ENCODE results near the gene SLC16A5. TPM values are rescaled to one million over a fixed set of nuclear protein-coding genes. Genes with fewer than 3 reads are reported as not detected.

Gene SLC16A5
- total RNA-seq, 4 donors from 2014 or later, result 4.0 to 6.9 (median 5.2) TPM

DNA sequence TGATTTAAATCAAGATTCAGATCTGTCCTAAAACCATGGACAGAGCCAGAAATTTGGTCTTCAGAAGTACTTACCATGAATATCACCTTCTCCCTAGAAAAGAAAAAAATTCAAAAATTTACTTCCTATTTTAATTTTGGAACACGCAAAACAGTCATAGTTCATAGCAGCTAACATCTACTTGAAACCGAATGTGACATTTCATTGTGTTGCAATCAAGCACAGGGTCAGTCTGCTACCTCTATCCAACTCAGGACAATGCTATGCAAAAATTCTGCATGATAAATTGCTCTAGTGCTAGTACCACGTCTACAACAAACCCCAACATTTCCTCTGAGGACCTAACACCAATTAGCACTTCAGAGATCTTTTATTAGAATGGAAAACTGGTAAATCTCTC lies 58.8 kb downstream of the SLC16A5 start:
- no peak for TF ChIP-seq EP300 (IDR thresholded peaks at IDR 0.05)
- TF ChIP-seq CTCF (IDR thresholded peaks at IDR 0.05), result no peak
- no peak for TF ChIP-seq POLR2AphosphoS5 (IDR thresholded peaks at IDR 0.05)
- no peak for TF ChIP-seq POLR2A (IDR thresholded peaks at IDR 0.05)
- H3K9me3 ChIP-seq, result no peaks in the 10 kb centered on the region
- no peaks in the 10 kb centered on the region for H3K4me1 ChIP-seq
- 70 to 96% methylated on average over 3 of the region's 3 CpGs for WGBS, 2 donors (ENCODE audit: low coverage in 1 of 2)
- no peak overlapping the region for H3K27ac ChIP-seq
- H3K27me3 ChIP-seq, result no peaks in the 10 kb centered on the region
- no peak for ATAC-seq
- no peak overlapping the region for H3K4me3 ChIP-seq
- H3K36me3 ChIP-seq, result peaks cover 0 to 43% of the 10 kb centered on the region in 2 donors

- no peak overlapping the region for H3K4me3 ChIP-seq
- WGBS, 2 donors (ENCODE audit: low coverage in 1 of 2), result 83 to 87% methylated on average over 3 to 6 of the region's 6 CpGs
- no peaks in the 10 kb centered on the region for H3K9me3 ChIP-seq
- H3K4me1 ChIP-seq, result peaks cover 0 to 5% (median under 1%) of the 10 kb centered on the region in 3 donors
- TF ChIP-seq POLR2AphosphoS5 (IDR thresholded peaks at IDR 0.05), result no peak
- TF ChIP-seq POLR2A (IDR thresholded peaks at IDR 0.05), result no peak
- no peak for TF ChIP-seq EP300 (IDR thresholded peaks at IDR 0.05)
- no peak for TF ChIP-seq CTCF (IDR thresholded peaks at IDR 0.05)
- peaks cover 0 to 39% of the 10 kb centered on the region in 2 donors for H3K36me3 ChIP-seq
- ATAC-seq, result no peak
- H3K27ac ChIP-seq, result no peak overlapping the region
- H3K27me3 ChIP-seq, result no peaks in the 10 kb centered on the region
Observed at GRCh38 chr17:75147878-75148546, 60.3 kb downstream of the SLC16A5 start.

DNA sequence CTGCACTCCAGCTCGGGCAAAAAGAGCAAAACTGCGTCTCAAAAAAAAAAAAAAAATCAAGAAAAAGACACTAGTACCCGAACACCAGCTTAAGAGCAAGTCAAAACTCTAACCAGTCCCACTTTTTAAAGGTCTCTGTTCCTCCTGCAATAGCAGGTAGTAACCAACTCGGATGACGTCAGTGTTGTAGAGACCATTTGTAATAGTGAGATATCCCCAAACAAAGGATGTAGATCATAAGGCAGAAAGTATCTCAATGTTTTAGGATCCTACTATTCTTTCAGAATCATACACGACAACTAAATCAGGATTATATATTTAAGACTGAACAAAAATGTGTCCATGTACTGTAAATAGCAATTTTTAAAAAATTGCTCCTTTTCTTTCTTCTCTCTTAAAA lies 64.2 kb downstream of the SLC16A5 start:
- ATAC-seq, result no peak
- 92 to 96% methylated on average over 6 of the region's 6 CpGs for WGBS, 2 donors (ENCODE audit: low coverage in 1 of 2)
- Histone ChIP-seq H3K4me1 (peaks cover 0 to 22% (median 6%) of the 10 kb centered on the region in 3 donors), H3K27ac (no peak overlapping the region), H3K27me3 (no peaks in the 10 kb centered on the region), H3K36me3 (peaks cover 0 to 15% of the 10 kb centered on the region in 2 donors), H3K9me3 (no peaks in the 10 kb centered on the region), H3K4me3 (no peak overlapping the region)
- no peak for TF ChIP-seq EP300 (IDR thresholded peaks at IDR 0.05)

GRCh38 chr17:75152523-75152921 lies 64.8 kb downstream of the SLC16A5 start:
- Histone ChIP-seq H3K27me3 (no peaks in the 10 kb centered on the region), H3K4me1 (peaks cover 0 to 22% (median 6%) of the 10 kb centered on the region in 3 donors), H3K9me3 (no peaks in the 10 kb centered on the region), H3K27ac (no peak overlapping the region), H3K36me3 (peaks cover 0 to 9% of the 10 kb centered on the region in 2 donors), H3K4me3 (no peak overlapping the region)
- TF ChIP-seq POLR2A (IDR thresholded peaks at IDR 0.05), result no peak
- TF ChIP-seq CTCF (IDR thresholded peaks at IDR 0.05), result no peak
- no peak for TF ChIP-seq EP300 (IDR thresholded peaks at IDR 0.05)
- TF ChIP-seq POLR2AphosphoS5 (IDR thresholded peaks at IDR 0.05), result no peak
- no peak for ATAC-seq
- 89 to 96% methylated on average over 6 of the region's 6 CpGs for WGBS, 2 donors (ENCODE audit: low coverage in 1 of 2)

DNA sequence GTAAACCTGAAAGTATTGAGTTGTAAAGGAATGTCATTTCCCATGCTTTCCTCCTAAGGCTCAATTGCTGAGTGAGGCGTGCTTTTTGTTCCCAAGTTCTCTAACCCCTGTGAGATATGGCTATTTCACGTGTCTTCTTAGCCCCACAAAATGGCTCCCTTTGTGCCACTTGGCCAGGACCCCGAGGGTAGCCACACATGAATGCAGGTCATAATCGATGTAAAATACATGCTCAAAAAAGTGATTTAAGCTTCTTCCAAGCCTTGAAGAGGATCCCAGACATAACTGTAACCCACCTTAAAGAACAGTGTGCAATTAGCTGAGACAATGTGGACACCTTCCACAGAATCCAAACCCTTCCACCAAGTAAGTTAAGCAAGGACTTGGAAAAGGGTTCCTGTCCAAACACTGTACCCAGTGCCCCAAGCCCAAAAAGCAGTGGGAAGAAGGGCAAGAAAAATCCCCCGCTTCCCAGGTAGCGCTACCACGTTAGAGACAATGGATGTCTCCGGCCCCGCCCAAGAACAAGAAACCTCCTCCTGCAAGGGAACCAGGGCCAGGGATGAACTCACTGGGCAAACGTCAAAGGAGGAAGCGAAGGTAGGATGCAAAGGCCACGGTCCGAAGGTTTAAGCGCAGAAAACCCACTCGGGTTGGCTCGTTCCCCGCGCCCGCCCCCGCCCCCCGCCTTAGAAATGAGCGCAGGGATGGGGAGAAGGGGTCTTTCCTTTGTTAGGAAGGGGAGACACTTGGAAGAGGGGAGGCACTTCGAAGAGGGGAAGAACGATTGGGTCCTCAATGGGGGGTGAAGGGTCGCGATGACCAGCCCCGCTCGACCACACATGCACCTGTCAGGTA lies 65.4 kb downstream of the SLC16A5 start:
- WGBS, 2 donors (ENCODE audit: low coverage in 1 of 2), result 14 to 23% methylated on average over 7 to 8 of the region's 28 CpGs
- TF ChIP-seq CTCF (IDR thresholded peaks at IDR 0.05) (no peak), EP300 (IDR thresholded peaks at IDR 0.05) (no peak), POLR2AphosphoS5 (IDR thresholded peaks at IDR 0.05) (no peak), POLR2A (IDR thresholded peaks at IDR 0.05) (no peak)
- Histone ChIP-seq H3K9me3 (no peaks in the 10 kb centered on the region), H3K27me3 (no peaks in the 10 kb centered on the region), H3K36me3 (peaks cover 0 to 3% of the 10 kb centered on the region in 2 donors), H3K27ac (peak overlapping the region in 1 of 4 donors; percentile 82), H3K4me1 (peaks cover 0 to 22% (median 6%) of the 10 kb centered on the region in 3 donors), H3K4me3 (peak overlapping the region; percentile 41 to 93)
- ATAC-seq, result no peak

All from gastroesophageal sphincter (tissue), 4 donors.